NOMO-1 treated with DMSO at 0.1 percent for 48 hours (cell line): ENCODE results near the gene TIMP1.
"Not testable (repeated sequence)": the region's sequence is repeated elsewhere in the genome, so short reads cannot be mapped to it uniquely, and the experiment has no call there.

Experiments
- DNase-seq: peaks from one replicate; lab custom pipeline; 2025; ENCODE audit not compliant: unreplicated experiment; lab: John Stamatoyannopoulos, UW

TIMP1 gene

DNA sequence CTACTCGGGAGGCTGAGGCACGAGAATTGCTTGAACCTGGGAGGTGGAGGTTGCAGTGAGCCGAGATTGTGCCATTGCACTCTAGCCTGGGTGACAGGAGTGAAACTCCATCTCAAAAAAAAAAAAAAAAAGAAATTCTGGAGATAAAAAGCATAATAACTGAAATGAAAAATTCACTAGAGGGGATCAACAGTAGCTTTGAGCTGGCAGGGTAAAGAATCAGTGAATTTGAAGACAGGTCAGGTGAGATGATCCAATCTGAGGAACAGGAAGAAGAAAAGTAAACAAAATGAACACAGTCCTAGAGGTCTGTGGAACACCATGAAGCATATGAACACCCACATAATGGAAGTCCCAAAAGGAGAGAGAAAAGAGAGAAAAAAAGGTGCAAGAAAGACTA is 15.0 kb downstream of the TIMP1 start:
- DNase-seq: no peak

DNA sequence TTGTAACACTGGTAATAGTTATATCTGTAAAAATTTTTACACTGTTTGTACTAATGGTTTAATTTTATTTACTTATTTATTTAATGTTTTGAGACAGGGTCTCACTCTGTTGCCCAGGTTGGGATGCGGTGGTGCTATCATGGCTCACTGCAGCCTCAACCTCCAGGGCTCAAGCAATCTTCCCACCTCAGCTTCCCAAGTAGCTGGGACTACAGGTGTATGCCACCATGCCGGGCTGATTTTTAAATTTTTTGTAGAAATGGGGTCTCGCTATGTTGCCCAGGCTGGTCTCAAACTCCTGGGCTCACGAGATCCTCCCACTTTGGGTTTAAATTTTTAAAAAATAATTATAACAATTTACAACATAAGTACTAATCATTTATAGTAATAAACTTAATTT is 20.9 kb downstream of the TIMP1 start:
- not testable (repeated sequence) for DNase-seq

DNA sequence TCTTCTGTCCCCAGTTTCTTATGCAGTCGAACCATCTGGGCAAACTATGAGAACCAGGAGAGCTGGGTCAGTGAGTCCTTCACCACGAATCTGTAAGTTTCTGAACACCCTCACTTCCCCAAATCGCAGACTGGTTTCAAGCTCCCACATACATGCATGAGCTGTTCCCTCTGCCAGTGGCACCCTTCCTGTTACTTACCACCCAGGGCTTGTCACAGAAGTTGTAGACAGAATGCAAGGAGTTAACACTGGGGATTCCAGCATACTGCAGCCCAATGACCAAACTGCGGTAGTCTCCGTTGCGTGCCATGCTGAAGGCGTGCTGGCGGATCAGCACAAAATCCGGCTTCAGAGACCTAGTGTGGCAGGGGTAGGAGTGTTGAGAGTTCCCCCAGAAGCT is 22.8 kb downstream of the TIMP1 start:
- no peak for DNase-seq

DNA sequence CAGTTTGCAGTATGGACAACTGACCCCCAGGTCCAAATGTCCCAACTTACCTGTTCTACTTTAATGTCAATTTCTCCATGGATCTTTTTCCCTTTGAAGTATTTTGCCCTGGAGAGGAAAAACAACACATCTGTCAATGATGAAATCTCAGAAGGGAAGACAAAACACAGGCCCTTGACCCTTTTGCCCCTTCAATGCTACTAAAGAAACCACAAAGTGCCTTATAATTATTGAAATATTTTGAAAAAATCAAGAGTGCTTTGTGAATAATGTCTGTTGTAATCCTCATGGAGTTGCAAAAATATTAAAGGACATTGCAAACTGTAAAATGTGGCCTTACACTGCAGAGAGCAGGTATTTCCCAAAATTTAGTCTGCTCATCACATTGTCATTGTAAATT is 24.9 kb downstream of the TIMP1 start:
- DNase-seq: no peak

DNA sequence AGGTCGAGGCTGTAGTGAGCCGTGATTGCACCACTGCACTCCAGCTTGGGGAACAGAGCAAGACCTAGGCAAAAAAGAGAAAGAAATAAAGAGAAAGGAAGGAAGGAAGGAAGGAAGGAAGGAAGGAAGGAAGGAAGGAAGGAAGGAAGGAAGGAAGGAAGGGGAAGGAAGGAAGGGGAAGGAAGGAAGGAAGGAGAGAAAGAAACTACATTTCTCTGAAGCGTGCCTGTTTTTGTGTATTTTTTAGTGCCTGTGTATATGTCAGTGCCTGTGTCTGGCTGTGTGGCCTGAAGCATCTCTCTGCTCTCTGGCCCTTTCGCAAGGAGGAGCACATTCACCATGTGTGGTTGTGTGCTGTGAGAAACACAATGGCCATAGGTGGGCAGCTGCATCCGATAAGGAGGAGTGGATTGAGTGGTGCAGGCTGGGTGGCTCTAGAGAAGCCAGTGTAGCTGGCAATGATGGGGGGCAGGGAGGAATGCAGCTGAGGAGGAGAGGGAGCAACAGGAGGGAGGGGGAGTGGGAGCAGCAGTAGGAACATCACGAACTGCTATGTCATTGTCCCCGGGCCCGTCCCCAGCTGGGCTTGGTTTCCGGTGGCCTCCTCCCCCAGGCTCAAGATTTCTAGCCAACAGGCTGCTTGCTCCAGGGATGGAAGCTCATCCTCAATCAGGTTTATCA is 26.0 kb downstream of the TIMP1 start:
- DNase-seq: no peak

DNA sequence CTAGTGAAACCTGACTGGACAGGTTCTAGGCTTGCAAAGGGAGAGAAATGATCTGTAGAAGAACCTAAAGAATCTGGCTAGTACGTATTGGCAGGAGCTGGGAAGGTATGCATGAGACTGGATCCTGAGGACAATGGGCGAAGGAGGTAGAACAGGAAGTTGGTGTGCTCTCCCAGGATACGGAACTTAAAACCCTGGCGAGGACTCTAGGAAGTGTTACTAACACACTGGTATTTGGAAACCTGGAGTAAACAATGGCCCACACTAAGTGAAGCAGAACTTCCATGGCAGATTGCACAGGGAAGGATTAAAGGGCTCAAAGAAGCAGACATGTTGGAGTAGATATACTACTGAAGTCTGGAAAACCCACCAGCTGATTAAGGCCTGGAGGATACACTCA is 28.3 kb downstream of the TIMP1 start:
- no peak for DNase-seq

DNA sequence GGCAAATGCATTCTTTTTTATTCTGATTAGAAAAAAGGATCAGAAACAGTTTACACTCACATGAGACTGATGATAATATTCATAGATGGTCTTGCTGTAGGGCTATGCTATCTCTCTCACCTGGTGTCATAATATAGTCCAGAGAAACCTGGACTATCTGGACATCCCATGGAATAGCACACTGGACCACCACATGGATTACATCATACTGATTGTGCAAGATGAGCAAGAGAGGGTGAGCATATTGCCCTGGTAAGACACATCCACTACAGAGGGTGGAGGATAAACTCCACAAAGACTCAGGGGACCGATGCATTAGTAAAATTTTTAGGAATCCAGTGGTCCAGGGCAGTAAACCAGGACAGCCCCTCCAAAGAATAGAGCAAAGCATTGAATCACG is 29.3 kb downstream of the TIMP1 start:
- DNase-seq: no peak

DNA sequence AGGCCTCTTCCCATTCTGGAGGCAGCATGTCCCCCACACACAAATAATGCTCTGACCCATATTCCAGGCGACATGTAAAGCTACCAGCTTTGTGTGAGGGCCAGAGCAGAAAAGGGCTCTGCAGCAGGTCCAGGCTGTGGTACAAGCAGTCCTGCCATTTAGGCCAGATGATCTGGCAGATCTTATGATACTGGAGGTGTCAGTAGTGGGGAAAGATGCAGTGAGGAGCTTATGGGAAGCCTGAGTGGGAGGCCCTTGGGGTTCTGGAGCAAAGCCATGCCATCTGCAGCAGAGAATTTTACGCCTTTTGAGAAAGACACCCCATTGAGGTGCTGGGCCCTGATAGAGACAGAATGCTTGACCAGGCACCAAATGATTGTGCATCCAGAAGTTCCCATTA is 29.7 kb downstream of the TIMP1 start:
- DNase-seq: no peak

DNA sequence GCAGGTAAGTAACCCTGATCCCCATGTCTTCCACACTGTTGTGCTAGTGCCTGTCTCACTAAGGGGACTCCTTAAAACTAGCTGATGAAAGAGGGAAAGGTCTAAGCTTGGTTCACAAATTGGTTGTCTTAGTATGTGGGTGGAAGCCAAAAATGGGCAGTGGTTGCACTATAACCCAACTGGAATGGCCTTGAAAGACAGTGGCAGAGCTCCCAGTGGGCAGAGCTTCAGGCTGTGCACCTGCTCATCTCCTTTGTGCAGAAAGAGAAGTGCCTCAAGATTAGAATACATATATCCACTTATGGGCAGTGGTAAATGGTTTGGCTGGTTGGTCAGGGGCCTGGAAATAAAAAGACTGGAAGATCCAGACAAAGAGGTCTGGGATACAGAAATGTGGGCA is 30.2 kb downstream of the TIMP1 start:
- no peak for DNase-seq

DNA sequence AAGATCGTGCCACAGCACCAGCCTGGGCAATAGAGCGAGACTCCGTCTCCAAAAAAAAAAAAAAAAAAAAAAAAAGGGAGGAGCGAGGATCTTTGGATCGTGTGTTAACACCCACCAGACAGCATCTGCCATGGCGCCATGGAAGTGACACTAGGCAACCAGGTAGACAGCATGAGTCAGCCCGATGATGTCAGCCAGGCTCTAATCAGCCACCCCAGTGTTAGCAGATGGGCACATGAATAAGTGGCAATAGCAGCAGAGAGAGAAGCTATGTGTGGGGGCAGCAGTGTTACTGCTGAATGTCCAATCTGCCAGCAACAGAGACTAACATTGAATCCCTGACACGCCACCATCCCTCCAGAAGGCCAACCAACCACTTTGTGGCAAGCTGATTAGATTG is 30.8 kb downstream of the TIMP1 start:
- DNase-seq: no peak

DNA sequence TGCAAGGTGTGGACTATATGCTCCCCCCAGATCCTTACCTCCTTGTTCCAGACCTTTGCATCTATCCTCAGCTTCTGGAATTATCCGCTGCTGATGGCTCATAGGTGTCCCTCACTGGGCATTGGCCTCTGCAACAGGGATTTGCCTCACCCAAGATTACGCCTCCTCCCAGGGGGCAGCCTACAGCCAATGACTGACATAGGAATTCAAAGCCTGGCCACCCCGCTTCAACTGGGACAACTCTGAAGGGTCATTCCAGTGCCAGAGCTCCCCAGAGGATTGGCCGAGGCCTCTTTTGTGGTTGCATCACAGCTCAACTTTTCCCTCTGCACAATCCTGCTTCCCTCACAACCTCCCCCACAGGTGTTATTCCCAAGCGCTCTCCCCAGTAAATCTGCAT is 32.4 kb downstream of the TIMP1 start:
- no peak for DNase-seq

DNA sequence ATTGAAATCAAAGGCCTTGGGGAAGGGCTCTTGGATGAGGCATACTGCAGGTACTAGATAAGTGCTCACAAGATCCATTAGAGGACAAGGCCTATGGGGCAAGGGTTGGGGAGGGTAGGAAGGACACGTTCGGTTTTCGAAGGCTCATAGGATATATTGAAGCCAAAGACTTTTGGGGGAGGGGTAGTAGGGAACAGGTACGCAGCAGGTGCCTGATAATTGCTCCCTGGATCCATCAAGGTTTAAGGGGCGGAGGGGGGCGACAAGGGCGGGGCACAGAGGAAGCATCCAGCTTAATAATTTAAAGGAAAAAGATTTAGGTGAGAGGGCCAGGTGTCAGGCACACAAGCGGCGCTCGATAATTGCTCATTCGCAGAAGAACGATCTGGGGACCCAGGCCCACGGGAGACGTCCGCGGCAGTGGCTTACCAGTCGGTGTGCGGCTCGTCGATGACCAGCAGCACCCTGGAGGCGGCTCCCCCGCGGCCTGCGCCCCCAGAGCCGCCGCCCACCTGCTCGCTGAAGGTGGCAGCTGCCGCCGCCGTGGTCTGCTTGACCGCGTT is 36.8 kb downstream of the TIMP1 start:
- DNase-seq: no peak

DNA sequence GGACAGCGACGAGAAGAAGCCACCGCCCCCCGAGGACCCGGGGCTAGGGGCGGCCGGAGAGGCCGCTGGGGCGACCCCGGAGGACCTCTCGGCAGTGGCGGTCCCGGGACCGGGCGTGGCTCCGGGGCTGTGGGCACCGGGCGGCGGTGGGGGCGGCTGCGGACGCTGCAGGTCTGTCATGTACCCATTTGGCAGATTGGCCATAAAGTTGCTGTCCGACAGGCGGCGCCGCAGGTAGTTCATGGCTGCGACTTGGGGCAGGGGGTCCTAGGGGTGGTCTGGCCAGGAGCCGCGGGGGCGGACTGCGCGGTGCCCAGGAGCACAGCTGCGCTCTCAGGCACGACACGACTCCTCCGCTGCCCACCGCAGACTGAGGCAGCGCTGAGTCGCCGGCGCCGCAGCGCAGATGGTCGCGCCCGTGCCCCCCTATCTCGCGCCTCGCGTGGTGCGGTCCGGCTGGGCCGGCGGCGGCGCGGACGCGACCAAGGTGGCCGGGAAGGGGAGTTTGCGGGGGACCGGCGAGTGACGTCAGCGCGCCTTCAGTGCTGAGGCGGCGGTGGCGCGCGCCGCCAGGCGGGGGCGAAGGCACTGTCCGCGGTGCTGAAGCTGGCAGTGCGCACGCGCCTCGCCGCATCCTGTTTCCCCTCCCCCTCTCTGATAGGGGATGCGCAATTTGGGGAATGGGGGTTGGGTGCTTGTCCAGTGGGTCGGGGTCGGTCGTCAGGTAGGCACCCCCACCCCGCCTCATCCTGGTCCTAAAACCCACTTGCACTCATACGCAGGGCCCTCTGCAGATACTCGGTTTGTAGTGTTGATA is 37.5 kb downstream of the TIMP1 start, which contains the start of gene SYN1:
SYN1 (minus strand) TSS at position 372 of the 817 bp plus-strand sequence; CDS start at position 243, 129 bp downstream.
- peak; percentile 70 for DNase-seq

DNA sequence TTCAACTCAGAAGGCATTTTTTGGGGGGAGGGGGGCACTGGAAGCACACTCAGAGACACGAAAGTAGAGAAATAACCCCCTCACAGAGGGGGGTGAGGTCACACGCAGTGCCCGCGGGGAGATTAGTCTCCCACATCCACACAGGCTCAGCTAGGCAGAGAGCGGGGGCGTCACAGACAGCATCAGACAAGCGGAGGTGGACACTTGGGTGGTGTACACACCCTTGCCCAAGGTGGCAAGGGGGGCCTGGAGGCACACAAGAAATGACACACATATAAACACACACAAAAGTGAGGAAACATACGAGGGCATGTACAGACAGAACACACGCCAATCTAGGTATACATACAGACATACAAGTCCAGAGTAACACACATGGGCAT is 38.1 kb downstream of the TIMP1 start:
- DNase-seq: no peak

DNA sequence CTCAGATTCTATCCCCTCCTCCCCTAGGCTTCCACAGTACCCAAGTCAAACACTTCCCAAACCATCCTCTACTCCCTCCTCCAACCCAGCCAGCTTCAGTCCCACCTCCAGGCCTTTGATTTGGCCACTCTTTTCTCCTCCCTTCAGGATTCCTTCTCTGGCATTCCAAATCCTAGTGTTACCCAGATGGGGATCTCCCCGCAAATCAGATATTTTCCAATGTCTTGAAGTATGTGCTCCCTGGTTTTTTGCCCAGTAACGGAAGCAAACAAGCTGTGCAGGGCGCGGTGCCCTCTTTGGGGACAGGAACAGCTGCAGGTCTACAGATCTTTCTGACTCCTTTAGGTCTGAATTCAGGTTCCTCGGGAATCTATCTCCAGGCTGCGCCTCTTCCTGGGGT is 39.6 kb downstream of the TIMP1 start:
- no peak for DNase-seq

DNA sequence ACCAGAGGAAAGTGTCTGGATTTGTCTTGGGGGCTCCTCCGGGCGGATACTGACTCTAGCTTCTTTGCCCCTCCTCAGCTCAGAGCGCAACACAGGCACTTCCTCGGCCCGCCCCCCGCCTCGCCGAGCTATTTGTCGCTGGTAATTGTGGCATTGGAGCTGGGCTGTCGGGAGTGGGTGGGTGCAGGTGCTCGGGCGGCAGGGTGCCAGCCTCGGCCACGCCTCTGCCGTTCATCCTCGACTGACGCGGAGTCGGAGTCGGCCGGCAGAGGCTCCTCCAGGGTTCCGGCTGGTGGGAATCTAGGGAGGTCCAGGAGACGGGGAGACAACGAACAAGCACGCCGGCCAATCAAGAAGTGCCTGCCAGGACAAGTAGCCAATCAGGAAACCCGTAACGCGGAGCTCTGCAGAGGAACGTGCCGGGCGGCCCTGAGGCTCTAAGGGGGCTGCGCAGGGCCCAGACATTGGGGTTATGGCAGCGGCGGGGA is 41.3 kb downstream of the TIMP1 start:
- DNase-seq: no peak

DNA sequence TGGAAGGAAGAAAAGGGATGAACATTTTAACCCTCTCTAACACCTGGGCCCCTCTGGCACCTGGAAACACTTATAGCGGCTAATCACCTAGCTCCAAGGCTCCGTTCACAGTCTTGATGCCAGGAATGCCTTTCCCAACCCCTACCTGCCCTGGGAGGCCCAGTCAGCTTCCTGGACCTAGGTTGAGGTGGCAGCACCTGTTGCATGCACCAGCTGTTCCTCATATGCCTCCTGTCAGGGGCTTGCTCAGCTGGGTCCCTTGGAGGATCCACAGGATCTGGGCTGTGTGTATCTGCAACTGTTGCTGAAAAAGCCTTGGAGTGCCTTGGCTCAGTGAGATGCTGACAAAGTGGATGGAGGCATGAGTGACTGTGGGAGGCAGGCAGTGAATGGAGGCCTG is 43.1 kb downstream of the TIMP1 start:
- no peak for DNase-seq

DNA sequence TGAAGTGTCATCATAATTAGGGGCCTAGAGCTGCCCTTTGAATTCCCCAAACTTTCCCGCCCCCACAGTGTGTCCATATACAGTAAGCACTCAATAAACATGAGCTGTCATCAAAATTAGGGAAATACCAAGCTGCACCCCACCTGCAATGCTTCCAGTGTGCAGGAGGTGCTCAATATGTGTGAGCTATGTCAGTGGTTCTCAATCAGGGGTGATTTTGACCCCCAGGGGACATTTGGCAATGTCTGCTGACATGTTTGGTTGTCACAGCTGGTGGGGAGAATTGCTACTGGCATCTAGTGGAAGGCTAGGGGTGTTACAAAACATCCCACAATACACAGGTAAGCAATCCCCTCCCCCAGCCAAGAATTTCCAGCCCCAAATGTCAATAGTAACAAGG is 46.7 kb downstream of the TIMP1 start:
- DNase-seq: no peak

DNA sequence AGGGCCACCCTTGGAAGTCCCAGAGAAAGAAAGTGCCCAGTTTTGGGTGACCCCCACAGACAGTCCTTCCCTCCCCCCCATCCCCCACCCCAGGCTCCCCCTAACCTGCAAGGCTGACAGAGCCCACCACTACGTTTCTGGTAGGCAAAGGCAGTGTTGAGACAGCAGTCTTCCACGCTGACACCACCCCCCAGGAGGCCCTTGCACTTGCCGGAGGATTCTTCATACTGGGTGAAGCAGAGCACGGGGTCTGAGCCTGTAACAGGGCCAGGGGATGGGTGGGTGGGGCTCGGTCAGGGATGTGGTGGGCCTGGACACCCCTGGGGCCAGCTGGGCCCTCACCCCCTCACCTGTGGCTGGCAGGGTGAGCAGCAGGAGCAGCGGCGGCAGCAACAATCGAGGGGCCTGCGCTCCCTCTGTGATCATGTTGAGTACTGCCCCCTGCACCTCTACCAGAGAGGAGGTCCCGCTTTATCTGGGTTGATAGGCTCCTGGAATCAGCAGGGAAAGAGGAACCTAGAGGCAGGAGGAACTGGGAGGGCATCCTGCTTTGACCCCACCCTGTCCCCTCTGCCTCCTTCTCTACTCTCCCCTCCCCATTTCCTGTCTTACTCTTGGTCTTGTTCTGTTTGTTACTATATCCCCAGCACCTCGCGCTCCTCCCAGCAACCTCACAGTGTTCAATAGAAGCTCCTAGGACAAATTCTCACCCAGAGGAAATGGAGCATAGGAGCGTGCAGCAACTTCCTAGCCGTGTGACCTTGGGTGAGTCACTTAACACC is 47.4 kb downstream of the TIMP1 start, which contains the start of gene CFP:
CFP (minus strand) TSS at position 512 of the 782 bp plus-strand sequence; CDS start at position 426, 86 bp downstream.
- peak; percentile 48 for DNase-seq

DNA sequence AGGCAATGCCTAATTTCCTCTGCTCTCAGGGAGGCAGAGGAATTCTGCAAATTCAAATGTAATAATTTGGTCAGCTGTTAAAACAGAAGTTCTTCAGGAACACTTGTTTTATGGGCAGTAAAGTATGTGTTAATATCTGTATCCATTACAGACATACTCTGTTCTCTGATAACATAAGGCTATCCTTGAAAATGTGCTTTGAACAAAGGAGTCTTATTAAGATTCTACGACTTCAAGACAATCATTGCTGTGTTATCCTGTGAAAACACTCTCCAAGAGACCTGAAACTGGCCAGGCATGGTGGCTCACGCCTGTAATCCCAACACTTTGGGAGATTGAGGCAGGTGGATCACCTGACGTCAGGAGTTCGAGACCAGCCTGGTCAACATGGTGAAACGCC is 49.4 kb downstream of the TIMP1 start:
- DNase-seq: no peak

DNA sequence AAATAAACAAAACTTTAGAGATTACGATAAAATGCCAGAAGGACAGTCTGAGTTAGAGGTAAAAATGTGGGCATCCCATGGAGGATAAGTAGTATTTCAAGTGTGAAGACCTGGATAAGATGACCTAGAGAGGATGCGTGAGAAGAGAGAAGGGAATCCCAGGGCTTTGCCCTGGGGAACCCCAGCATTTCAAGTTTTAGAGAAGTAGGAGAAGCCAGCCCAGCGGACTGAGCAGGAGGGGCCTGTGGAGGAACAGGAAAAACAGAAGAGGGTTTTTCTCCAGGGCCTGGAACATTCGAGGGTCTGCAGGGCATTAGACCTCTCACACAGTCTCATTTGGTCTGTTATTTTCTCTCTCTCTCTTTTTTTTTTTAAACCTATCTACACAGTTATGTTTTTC is 50.4 kb downstream of the TIMP1 start:
- no peak for DNase-seq
